Measurements from ENCODE around the gene TMEM238. TPM values are rescaled to one million over a fixed set of nuclear protein-coding genes. Genes with fewer than 3 reads are reported as not detected.

TMEM238 gene
- total RNA-seq, 5 donors from 2014 or later (not counting 1 experiment from before 2014, with no cell fraction given), result 10.8 to 23.2 (median 20.0) TPM

GRCh38 chr19:55355213-55355821 lies 28.8 kb downstream of the TMEM238 start:
- no peaks in the 10 kb centered on the region for H3K36me3 Mint-ChIP-seq
- ChIA-PET CTCF (no interaction called here), POLR2A (interaction anchor here (0.7 to 1.0 kb wide), 2 partner anchors 16 to 268 kb away, joined by 3 read pairs; partner anchors contain the start of gene KMT5C (in 1 of the 2))
- H3K27ac Mint-ChIP-seq, result no peak overlapping the region
- no peaks in the 10 kb centered on the region for H3K36me3 ChIP-seq (ENCODE audit: control insufficient read depth in 2 of 2, extremely low read depth in 1 of 2, insufficient read depth in 1 of 2, low read length in 1 of 2)
- H3K4me3 Mint-ChIP-seq, result peak overlapping the region; percentile 9 to 41 (median 10)
- no peaks in the 10 kb centered on the region for H3K9me3 ChIP-seq
- H3K9me3 Mint-ChIP-seq, result no peaks in the 10 kb centered on the region
- H3K27me3 ChIP-seq (replicated peaks in 1 of 2; ENCODE audit: control insufficient read depth in 2 of 2, extremely low read depth in 1 of 2, insufficient read depth in 2 of 2, low read length in 1 of 2), result peaks cover 2 to 73% of the 10 kb centered on the region in 2 experiments
- no peak overlapping the region for H3K27ac ChIP-seq (ENCODE audit: low read length)
- 49% methylated on average over 11 of the region's 13 CpGs for WGBS (ENCODE audit: insufficient coverage)
- H3K4me1 ChIP-seq (ENCODE audit: control insufficient read depth in 1 of 2, extremely low read depth in 1 of 2, insufficient read depth in 2 of 2, low read length in 2 of 2), result peaks cover 0 to 33% of the 10 kb centered on the region in 2 experiments
- ATAC-seq (replicated peaks in 1 of 4) (no peak), DNase-seq (no peak)
- H3K4me3 ChIP-seq (ENCODE audit: control insufficient read depth in 1 of 2, extremely low read depth in 1 of 2, low read length in 1 of 2), result no peak overlapping the region
- peaks cover 19 to 33% (median 20%) of the 10 kb centered on the region in 3 donors for H3K4me1 Mint-ChIP-seq
- H3K27me3 Mint-ChIP-seq, result peaks cover 31 to 46% of the 10 kb centered on the region in 2 donors

- Mint-ChIP-seq H3K4me3 (peak within 1 kb of the TSS; percentile 61 to 78 (median 73)), H3K4me1 (peaks cover 19 to 33% (median 20%) of the 10 kb centered on the region in 3 donors), H3K27ac (no peak within 1 kb of the TSS), H3K27me3 (peaks cover 31 to 47% of the 10 kb centered on the region in 2 donors), H3K36me3 (no peaks in the 10 kb centered on the region), H3K9me3 (no peaks in the 10 kb centered on the region)
- POLR2A ChIA-PET, result no interaction called here
- 5% methylated on average over 14 of the region's 43 CpGs for WGBS (ENCODE audit: insufficient coverage)
- peak in 1 of 4 experiments; percentile 3 for ATAC-seq (replicated peaks in 1 of 4)
- Histone ChIP-seq H3K36me3 (ENCODE audit: control insufficient read depth in 2 of 2, extremely low read depth in 1 of 2, insufficient read depth in 1 of 2, low read length in 1 of 2) (no peaks in the 10 kb centered on the region), H3K27me3 (replicated peaks in 1 of 2; ENCODE audit: control insufficient read depth in 2 of 2, extremely low read depth in 1 of 2, insufficient read depth in 2 of 2, low read length in 1 of 2) (peaks cover 2 to 77% of the 10 kb centered on the region in 2 experiments), H3K4me1 (ENCODE audit: control insufficient read depth in 1 of 2, extremely low read depth in 1 of 2, insufficient read depth in 2 of 2, low read length in 2 of 2) (peaks cover 0 to 33% of the 10 kb centered on the region in 2 experiments), H3K9me3 (no peaks in the 10 kb centered on the region), H3K27ac (ENCODE audit: low read length) (no peak within 1 kb of the TSS), H3K4me3 (ENCODE audit: control insufficient read depth in 1 of 2, extremely low read depth in 1 of 2, low read length in 1 of 2) (peak within 1 kb of the TSS; percentile 45 to 70)
- CTCF ChIA-PET, result no interaction called here
- no peak for DNase-seq
These were observed 29.3 kb downstream of the TMEM238 start, which contains the start of gene COX6B2 for GRCh38 chr19:55354698-55355212. TSS of gene COX6B2 (minus strand) at chr19:55354719. CDS start at chr19:55354521, 198 bp downstream.

- H3K4me1 ChIP-seq (ENCODE audit: control insufficient read depth in 1 of 2, extremely low read depth in 1 of 2, insufficient read depth in 2 of 2, low read length in 2 of 2), result peaks cover 0 to 33% of the 10 kb centered on the region in 2 experiments
- peak overlapping the region; percentile 45 to 70 for H3K4me3 ChIP-seq (ENCODE audit: control insufficient read depth in 1 of 2, extremely low read depth in 1 of 2, low read length in 1 of 2)
- WGBS (ENCODE audit: insufficient coverage), result 1% methylated on average over 56 of the region's 72 CpGs
- ATAC-seq (replicated peaks in 1 of 4) (peak; percentile 76 to 82 (median 81)), DNase-seq (peak in 34 of 35 experiments; percentile 13 to 79 (median 44))
- ChIA-PET POLR2A (no interaction called here), CTCF (no interaction called here)
- H3K9me3 Mint-ChIP-seq, result no peaks in the 10 kb centered on the region
- H3K9me3 ChIP-seq, result no peaks in the 10 kb centered on the region
- H3K27me3 Mint-ChIP-seq, result peaks cover 31 to 47% of the 10 kb centered on the region in 2 donors
- peaks cover 19 to 33% (median 20%) of the 10 kb centered on the region in 3 donors for H3K4me1 Mint-ChIP-seq
- no peaks in the 10 kb centered on the region for H3K36me3 ChIP-seq (ENCODE audit: control insufficient read depth in 2 of 2, extremely low read depth in 1 of 2, insufficient read depth in 1 of 2, low read length in 1 of 2)
- H3K4me3 Mint-ChIP-seq, result peak overlapping the region; percentile 61 to 78 (median 73)
- no peak overlapping the region for H3K27ac Mint-ChIP-seq
- no peak overlapping the region for H3K27ac ChIP-seq (ENCODE audit: low read length)
- peaks cover 2 to 77% of the 10 kb centered on the region in 2 experiments for H3K27me3 ChIP-seq (replicated peaks in 1 of 2; ENCODE audit: control insufficient read depth in 2 of 2, extremely low read depth in 1 of 2, insufficient read depth in 2 of 2, low read length in 1 of 2)
- no peaks in the 10 kb centered on the region for H3K36me3 Mint-ChIP-seq
These were observed 30.0 kb downstream of the TMEM238 start for GRCh38 chr19:55353803-55354697.

GRCh38 chr19:55353356-55353802 lies 30.7 kb downstream of the TMEM238 start:
- 6% methylated on average over 13 of the region's 24 CpGs for WGBS (ENCODE audit: insufficient coverage)
- peak in 3 of 4 experiments; percentile 2 to 7 (median 7) for ATAC-seq (replicated peaks in 1 of 4)
- ChIA-PET CTCF (no interaction called here), POLR2A (no interaction called here)
- Histone ChIP-seq H3K27ac (ENCODE audit: low read length) (no peak overlapping the region), H3K4me1 (ENCODE audit: control insufficient read depth in 1 of 2, extremely low read depth in 1 of 2, insufficient read depth in 2 of 2, low read length in 2 of 2) (peaks cover 0 to 33% of the 10 kb centered on the region in 2 experiments), H3K36me3 (ENCODE audit: control insufficient read depth in 2 of 2, extremely low read depth in 1 of 2, insufficient read depth in 1 of 2, low read length in 1 of 2) (no peaks in the 10 kb centered on the region), H3K27me3 (replicated peaks in 1 of 2; ENCODE audit: control insufficient read depth in 2 of 2, extremely low read depth in 1 of 2, insufficient read depth in 2 of 2, low read length in 1 of 2) (peaks cover 2 to 77% of the 10 kb centered on the region in 2 experiments), H3K4me3 (ENCODE audit: control insufficient read depth in 1 of 2, extremely low read depth in 1 of 2, low read length in 1 of 2) (peak overlapping the region; percentile 45 to 70), H3K9me3 (no peaks in the 10 kb centered on the region)
- Mint-ChIP-seq H3K9me3 (no peaks in the 10 kb centered on the region), H3K4me3 (peak overlapping the region; percentile 61 to 78 (median 73)), H3K4me1 (peaks cover 19 to 33% (median 20%) of the 10 kb centered on the region in 3 donors), H3K36me3 (no peaks in the 10 kb centered on the region), H3K27me3 (peaks cover 31 to 47% of the 10 kb centered on the region in 2 donors), H3K27ac (no peak overlapping the region)
- peak in 1 of 35 experiments; percentile 26 for DNase-seq

- H3K9me3 ChIP-seq, result no peaks in the 10 kb centered on the region
- 74% methylated on average over 25 of the region's 25 CpGs for WGBS (ENCODE audit: insufficient coverage)
- Mint-ChIP-seq H3K27me3 (peaks cover 31 to 45% of the 10 kb centered on the region in 2 donors), H3K9me3 (no peaks in the 10 kb centered on the region), H3K36me3 (no peaks in the 10 kb centered on the region), H3K4me1 (peaks cover 19 to 33% (median 20%) of the 10 kb centered on the region in 3 donors), H3K4me3 (peak overlapping the region in 2 of 3 donors; percentile 34 to 78), H3K27ac (no peak overlapping the region)
- DNase-seq, result no peak
- no peaks in the 10 kb centered on the region for H3K36me3 ChIP-seq (ENCODE audit: control insufficient read depth in 2 of 2, extremely low read depth in 1 of 2, insufficient read depth in 1 of 2, low read length in 1 of 2)
- CTCF ChIA-PET, result no interaction called here
- peaks cover 0 to 33% of the 10 kb centered on the region in 2 experiments for H3K4me1 ChIP-seq (ENCODE audit: control insufficient read depth in 1 of 2, extremely low read depth in 1 of 2, insufficient read depth in 2 of 2, low read length in 2 of 2)
- peaks cover 2 to 74% of the 10 kb centered on the region in 2 experiments for H3K27me3 ChIP-seq (replicated peaks in 1 of 2; ENCODE audit: control insufficient read depth in 2 of 2, extremely low read depth in 1 of 2, insufficient read depth in 2 of 2, low read length in 1 of 2)
- POLR2A ChIA-PET, result no interaction called here
- no peak for ATAC-seq (replicated peaks in 1 of 4)
- H3K4me3 ChIP-seq (ENCODE audit: control insufficient read depth in 1 of 2, extremely low read depth in 1 of 2, low read length in 1 of 2), result no peak overlapping the region
- no peak overlapping the region for H3K27ac ChIP-seq (ENCODE audit: low read length)
These were observed 31.4 kb downstream of the TMEM238 start for GRCh38 chr19:55352549-55353145.

GRCh38 chr19:55352040-55352439 lies 32.1 kb downstream of the TMEM238 start:
- Histone ChIP-seq H3K9me3 (no peaks in the 10 kb centered on the region), H3K27me3 (replicated peaks in 1 of 2; ENCODE audit: control insufficient read depth in 2 of 2, extremely low read depth in 1 of 2, insufficient read depth in 2 of 2, low read length in 1 of 2) (peaks cover 2 to 69% of the 10 kb centered on the region in 2 experiments), H3K4me3 (ENCODE audit: control insufficient read depth in 1 of 2, extremely low read depth in 1 of 2, low read length in 1 of 2) (no peak overlapping the region), H3K36me3 (ENCODE audit: control insufficient read depth in 2 of 2, extremely low read depth in 1 of 2, insufficient read depth in 1 of 2, low read length in 1 of 2) (no peaks in the 10 kb centered on the region), H3K27ac (ENCODE audit: low read length) (no peak overlapping the region), H3K4me1 (ENCODE audit: control insufficient read depth in 1 of 2, extremely low read depth in 1 of 2, insufficient read depth in 2 of 2, low read length in 2 of 2) (peaks cover 0 to 33% of the 10 kb centered on the region in 2 experiments)
- 21% methylated on average over 4 of the region's 6 CpGs for WGBS (ENCODE audit: insufficient coverage)
- Mint-ChIP-seq H3K27ac (no peak overlapping the region), H3K4me1 (peaks cover 19 to 33% (median 20%) of the 10 kb centered on the region in 3 donors), H3K9me3 (no peaks in the 10 kb centered on the region), H3K4me3 (peak overlapping the region in 1 of 3 donors; percentile 78), H3K36me3 (no peaks in the 10 kb centered on the region), H3K27me3 (peaks cover 26 to 39% of the 10 kb centered on the region in 2 donors)
- ATAC-seq (replicated peaks in 1 of 4), result no peak
- no peak for DNase-seq
- ChIA-PET POLR2A (no interaction called here), CTCF (no interaction called here)

Measured in T-cell (primary cell).